Limb (tissue), 2 donors: Measurements from ENCODE around the gene ATG10.

Experiments
- DNase-seq, 2 donors: peaks; one replicate each; pipeline ENCODE4 v3.0.0-alpha.2; 2016; ENCODE audit errors: extremely low spot score in 2 of 2

The ATG10 gene

DNA sequence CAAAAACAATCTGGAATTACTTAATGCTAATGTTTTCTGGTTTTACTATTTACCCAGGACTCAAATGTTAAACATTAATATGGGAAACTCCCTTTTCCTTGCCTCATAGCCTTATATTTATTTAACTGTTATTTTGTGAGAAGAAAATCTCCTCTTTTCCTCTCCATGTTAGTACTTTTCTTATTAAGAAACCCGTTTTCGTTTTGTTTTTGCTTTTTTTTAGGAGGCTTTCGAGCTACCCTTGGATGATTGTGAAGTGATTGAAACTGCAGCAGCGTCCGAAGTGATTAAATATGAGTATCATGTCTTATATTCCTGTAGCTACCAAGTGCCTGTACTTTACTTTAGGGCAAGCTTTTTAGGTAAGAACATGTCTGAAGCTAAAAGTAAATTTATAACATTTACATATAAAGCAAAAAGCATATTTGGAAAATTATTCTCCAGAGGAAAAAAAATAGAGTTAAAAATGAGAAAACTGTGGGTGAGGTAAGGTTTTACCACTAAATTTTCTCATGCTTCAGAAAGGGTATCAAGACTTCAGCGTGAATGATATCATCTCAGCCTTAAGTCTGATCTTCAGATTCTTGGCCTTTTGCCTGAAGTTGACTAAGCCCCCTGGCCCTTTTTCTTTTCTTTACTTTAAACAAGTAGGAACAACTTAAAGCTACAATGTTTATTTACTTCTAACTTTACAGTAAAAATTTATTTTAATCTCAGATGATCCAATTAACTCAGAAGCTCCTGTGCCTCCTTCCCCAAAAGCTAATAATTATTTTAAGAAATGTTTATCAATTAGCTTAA, 192.6 kb downstream of the ATG10 start:
- peak in 1 of 2 donors; percentile 73 for DNase-seq

DNA sequence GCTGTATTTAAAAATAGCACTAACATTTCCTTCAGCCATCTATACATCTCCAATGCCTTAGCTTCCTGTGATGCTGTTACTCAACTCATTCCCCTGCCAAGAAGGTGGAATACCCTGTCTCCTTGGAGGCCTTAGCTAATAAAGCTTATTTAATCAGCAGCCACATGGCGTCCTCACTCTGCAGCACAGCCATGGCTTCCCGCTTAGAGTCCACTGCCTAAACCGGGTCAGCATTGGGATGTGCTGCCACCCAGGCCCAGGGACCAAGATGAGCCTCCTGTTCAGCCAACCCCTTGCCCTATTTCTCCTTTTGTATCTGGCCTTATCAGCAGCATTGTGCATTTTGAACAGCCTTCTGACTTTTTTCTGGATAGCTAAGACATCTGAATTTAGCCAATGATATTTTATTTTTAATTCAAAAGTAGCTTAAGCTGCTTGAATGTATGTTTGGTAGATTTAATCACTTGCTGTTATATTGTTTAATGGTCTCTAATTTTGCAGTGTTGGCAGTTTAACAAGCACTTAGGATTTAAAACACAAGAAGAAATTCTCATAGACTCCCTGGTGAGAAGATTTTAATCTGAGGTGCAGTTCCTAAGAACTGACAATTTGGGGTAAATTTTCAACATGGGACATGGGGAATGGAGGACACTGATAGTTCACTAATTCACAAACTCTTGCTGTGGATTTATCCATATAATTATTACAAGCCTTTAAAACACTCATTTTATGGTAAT, 193.3 kb downstream of the ATG10 start:
- peak; percentile 48 to 54 for DNase-seq

DNA sequence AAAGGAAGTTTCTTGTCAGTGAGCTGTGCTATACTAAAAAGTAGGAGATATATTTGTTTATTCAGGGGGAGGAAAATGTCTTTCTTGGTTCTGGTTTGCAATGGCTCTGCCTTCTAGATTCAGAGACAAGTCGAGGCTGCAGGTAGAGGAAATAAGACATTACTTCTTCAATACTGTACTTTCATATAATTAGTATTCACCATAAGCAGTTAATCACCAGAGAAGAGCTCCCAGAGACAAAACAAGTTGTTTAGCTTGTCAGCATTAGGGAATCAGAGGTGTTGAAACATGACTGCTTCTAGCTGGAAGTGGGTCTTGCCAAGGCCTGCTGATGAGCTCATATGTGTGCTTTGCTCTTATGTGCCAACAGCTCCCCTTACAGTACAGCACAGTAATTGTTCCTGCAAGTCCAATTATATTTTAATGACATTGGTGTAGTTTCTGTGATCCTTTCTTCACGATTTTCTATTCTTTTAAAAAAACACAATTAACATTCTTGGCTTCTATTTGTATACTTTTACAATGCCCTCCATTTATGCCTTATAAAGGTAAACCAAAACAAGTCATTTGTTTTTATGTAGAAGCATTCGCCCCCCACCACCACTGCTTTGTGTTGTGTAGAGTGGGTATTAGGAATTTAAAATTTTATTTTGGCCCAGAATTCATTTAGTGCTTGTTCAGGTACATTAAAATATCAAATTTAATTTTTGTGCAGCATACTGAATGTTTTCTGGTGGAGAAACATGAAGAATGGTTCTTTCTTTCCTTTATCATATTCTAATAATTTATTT, 194.1 kb downstream of the ATG10 start:
- DNase-seq: peak; percentile 53 to 93

DNA sequence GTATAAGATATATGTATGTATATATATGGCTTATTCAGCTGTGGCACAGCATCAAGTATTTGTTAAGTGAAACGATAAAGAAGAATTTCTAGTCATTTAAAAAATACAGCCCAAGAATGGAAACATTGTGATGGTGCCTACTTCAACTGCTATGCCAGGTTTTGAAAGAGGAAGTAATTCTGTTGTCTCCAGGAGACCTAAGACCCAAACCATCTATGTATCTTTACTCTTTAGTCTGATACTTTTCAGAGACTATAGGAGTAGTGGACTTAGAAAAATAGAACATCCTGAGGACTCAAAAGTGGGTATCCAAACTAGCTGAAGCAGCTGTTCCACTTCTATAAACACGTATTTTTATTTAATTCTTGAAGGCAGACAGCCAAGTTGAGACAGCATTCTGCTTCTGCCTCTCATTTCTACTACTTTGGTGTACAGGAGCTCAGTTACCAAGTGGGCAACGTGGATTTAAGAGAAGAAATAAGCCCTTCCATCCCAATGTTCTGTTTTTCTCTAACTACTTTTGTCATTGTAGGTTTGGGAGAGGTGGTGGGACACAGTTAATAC, 195.6 kb downstream of the ATG10 start:
- no peak for DNase-seq

DNA sequence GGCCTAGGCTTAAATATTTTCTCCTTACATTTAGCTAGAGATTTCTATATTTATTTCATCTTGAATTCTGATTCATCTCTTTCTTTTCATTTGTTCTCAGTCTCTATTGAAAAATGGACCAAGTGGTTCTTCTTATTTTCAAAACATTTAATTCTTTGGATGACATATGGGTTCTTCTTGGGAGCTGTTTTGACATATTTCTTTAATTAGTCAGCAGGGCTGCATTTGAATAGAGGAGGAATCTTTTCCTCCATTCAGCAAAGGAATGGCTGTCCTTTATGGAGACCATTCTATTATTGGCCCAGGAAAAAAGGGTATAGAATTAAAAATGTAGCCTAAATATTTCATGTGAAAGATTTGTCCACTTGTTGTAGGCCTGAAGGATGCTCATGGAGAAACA, 196.5 kb downstream of the ATG10 start:
- no peak for DNase-seq

DNA sequence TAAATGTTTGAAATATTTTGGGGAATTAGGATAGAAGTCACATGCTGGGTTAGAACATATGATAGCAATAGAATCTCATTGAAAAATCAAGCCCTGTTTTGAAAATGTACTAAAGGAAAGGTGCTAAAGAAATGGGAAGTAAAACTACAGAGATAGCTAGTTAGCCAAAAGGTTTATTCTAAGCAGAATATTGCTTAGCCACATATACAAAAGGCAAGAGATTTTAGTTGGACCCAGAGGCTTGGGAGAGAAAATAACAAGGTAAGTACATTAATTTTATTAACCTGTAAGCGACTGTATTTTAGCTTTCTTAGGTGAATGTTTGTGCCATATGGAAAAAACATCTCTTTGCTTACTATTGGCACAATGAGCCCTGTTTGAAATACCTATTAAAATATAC, 198.1 kb downstream of the ATG10 start:
- no peak for DNase-seq

DNA sequence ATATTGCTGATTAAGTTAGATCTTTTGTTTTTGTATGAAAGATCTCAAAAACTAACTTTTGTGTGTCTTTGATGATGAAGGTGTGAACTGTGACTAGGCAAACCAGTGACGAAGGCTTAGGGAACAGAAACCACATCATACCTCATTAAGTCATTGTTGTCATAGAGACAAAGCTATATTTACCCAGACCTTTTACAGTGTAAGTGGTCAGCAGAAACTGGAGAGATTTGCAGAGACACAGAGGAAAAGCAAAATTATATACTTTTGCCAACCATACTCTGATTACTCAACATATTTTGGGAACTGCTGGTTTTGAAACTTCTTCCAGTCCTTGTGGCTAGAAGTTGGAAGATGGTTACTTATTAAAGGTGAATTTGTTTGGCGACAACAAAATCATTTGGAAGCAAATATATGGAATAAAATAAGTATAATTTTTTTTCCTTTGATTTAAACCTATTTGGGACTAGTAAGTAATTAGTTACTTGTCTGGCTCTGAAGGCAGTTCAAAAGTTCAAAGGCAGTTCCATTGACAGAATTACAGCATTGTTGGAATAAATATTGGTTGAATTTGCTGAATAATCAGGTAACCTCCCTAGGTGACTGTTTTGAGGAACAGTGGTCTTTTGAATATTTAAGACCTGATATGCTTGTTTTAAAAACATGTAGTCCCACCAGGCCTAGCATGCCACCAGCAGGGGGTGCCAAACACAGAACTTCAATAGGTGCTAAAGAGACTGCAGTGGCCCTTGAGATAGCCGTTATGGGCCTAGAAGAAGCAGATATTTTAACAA, 202.5 kb downstream of the ATG10 start:
- peak; percentile 40 to 57 for DNase-seq

DNA sequence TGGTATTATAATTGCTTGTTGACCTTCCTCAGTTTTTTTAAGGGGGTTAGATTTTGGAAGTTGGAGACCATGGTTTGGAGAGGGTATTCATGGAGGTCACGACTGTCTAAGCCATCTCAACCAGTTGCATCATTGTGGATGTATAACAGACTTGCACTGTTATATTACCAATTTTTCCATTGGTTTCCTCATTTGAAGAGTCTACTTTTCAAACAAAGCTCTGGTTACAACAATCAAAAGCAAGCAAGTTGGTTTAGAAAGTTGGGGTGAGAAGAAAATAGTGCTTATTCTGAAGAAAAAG, 203.0 kb downstream of the ATG10 start:
- DNase-seq: no peak

DNA sequence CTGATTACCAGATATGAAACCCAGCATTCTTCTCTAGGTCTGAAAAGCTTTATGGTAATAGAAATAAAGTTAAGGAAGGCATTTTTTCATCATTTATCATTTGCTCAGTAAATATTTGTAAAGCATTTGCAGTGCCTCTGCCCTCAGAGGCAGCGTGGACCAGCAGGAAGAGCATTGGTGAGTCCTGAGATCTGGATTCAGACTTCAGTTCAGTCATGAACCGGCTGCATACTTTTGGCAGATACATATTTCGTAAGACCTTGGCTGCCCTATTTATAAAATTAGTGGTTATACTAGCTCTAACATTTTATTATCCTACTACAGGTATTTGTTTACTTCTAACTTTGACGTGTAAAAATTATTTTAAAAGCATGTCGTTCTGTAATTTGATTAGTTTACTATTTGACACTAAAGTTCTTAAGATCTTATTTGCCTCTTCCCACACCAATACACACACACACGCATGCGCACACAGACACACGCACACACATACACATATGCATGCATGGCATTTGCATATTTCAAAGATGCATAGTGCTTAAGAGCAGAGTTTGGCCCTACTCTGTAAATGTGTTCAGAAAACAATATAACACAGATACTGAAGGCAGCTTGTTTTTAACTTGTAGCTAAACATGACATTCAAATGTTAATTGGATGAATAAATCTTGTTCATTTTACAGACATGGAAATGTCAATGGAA, 204.4 kb downstream of the ATG10 start:
- no peak for DNase-seq

DNA sequence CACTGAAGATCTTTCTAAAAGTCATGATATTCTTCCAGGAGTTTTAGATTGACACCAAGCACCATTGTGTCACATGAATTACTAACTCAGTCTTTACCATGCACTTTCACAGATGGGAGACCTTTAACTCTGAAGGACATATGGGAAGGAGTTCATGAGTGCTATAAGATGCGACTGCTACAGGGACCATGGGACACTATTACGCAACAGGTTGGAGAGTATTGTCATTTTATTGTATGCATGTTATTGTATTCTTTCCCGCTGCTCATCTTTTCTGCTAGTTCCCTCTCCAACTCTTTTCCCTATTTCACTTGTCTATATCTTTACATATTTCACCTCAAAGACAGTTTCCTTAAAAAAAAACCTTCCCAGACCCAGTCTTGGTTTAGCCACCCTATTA, 206.6 kb downstream of the ATG10 start:
- no peak for DNase-seq

DNA sequence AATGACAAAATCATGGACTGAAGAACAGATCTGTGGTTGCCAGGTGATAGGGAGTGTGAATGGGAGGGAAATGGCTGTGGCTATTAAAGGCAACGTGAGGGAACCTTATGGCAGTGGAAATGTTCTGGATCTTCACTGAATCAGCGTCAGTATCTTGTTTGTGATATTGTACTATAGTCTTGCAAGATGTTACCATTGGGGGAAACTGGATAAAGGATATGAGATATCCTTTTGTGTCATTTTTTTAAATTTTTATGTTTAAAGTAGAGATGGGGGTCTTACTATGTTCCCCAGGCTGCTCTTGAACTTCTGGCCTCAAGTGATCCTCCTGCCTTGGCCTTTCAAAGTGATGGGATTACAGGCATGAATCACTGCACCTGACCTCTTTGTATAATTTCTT, 210.8 kb downstream of the ATG10 start:
- DNase-seq: no peak

DNA sequence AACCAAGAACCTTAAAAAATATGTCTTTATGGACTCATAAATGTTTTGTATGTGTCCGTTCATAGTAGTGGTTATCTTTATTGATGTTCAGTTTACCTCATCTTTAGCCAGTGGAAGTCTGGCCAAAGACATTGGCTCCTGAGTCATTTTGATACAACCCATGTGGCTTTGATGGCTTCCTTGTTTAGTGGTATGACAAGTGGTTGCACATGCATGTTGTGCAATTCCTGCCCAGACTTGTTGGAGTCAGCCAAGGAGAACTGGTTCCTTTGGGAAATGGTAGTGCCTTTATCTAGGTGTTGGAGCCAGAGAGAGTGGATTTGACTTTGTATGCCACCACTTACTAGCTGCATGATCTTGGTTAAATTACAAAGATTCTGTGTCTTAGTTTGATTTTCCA, 212.0 kb downstream of the ATG10 start:
- no peak for DNase-seq

DNA sequence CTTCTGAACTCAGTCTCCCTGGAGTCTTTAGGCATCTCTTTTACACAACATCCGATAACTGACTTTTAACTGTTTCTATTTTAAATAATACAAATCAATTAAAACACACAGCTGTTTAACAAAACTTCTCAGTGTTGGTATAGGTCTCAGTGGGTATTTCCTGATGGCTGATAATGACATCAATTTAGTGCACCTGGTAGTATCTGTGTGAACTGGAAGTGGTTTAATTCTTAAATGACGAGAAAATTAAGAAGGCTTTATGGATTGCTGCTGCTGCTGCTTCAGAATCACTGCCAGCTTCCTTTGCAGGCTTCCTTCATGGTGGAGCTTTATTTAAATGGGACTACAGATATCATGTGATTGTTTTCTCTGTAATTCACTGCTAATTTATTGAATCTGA, 214.0 kb downstream of the ATG10 start:
- no peak for DNase-seq

DNA sequence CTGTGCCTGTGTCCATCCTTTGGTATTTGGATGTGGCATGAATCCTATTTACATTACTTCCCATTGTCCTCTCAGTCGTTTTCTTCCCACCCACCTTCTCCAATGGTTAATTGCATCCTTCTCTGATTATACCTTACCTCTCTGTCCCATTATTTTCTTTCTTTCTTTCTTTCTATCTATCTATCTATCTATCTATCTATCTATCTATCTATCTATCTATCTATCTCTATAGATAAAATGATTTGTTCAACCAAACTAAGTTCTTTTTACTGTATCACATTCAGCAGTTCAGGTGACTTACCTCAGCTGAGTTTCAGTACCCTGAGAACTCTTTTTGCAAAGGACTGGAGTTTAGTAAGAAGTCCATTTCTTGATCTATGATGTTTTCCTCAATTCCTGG, 225.7 kb downstream of the ATG10 start:
- no peak for DNase-seq

DNA sequence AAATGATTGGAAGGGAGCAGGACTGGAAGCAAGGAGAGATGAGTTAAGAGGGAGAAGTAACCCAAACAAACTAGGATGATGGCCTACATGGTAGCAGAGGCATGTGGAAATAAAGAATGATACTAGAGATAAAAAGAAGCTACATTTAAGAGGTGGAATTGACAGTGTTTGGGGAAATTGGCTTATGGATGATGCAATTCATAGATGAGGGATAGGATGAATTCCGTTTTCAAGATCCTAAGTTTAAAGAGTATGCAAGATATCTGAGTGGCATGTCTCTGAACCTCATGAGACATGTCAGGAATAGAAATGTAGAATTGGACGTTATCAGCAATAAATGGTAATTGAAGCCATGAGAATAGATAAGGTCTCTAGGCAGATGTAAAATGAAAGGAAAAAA, 232.7 kb downstream of the ATG10 start:
- no peak for DNase-seq

DNA sequence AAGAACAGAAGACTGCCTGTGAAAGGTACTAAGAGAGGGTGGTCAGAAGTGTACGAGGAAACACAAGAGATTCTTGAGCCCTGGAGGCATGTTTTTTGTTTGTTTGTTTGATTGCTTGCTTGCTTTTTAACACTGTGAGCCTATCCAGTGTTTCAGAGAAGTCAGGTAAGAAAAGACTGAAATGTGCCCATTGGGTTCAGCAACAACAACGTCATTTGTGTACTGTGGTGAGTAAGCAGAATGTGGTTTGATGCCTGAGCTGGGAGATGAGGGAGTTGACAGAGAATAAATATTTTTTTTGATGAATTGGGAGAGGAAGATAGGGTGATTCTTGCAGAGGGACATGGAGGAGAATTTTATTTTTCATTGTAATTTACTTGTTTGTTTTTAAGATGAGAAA, 233.2 kb downstream of the ATG10 start:
- DNase-seq: no peak

DNA sequence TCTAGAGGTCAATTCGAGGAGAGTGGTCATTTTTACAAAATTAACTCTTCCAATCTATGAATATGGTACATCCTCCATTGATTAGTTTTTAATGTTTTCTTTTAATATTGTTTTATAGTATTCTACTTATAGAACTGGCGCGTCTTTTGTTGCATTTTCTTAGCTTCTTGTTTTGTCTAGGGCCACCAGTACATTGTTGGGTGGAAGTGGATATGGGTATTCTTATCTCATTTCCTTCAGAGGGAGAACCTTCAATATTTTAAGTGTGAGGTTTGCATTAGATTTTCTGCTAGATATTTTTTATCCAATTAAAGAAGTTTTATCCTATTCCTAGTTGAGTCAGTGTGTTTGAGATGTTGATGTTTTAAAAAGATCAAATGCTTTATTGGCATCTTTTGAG, 236.5 kb downstream of the ATG10 start:
- DNase-seq: no peak

DNA sequence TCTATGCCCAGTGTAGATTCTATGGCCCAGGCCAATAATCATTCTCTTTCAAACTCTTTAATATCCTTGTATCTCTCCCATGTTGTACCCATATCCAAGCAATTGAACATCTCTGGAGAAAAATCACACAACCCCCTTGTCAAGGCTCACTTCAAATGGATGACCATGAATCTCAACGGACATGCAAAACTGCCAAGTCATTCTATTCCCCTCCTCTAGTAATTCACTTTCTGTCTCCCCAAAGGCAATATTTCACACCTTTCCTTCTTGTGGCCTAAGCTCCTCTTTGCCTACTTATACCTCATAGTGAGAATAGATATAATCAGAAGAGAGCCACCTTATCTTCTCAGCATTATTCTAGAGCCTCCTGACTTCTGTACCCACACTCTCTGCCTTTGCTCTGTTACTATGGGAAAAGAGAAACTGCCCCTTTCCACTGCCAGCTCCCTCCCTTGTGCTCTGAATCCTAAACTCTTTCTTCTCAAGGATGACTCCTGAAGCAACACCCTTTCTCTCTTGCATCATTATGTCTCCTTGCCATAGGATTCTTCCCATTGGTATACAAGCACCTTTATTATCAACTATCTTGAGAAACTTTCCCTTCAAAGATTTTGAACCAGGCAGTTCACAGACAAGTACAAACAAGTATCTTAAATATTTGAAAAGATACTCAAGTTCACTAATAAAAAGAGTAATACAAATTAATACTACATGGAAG, 240.2 kb downstream of the ATG10 start:
- no peak for DNase-seq

DNA sequence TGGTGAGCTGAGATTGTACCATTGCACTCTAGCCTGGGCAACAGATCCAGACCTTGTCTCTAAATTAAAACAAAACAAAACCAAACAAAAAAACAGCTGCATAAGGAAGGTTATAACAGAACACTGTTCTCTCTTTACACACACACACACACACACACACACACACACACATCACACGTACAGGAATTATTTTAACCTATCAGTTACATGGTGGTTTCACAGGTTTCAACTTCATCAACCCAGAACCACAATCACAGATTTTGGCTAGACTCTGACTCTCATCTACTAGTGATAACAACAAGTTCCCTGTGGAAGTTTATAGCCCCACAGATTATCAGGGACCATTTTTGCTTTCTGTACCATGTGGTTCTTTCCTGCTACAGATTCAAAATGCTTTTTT, 246.1 kb downstream of the ATG10 start:
- DNase-seq: no peak
